ENCODE measurements around the gene CDH13. TPM values are rescaled to one million over a fixed set of nuclear protein-coding genes. Genes with fewer than 3 reads are reported as not detected.
"Not testable (repeated sequence)": the region's sequence is repeated elsewhere in the genome, so short reads cannot be mapped to it uniquely, and the experiment has no call there.

The CDH13 gene
- total and polyA plus RNA-seq, 12 donors = 0.86 to 30.6 (median 2.4) TPM

DNA sequence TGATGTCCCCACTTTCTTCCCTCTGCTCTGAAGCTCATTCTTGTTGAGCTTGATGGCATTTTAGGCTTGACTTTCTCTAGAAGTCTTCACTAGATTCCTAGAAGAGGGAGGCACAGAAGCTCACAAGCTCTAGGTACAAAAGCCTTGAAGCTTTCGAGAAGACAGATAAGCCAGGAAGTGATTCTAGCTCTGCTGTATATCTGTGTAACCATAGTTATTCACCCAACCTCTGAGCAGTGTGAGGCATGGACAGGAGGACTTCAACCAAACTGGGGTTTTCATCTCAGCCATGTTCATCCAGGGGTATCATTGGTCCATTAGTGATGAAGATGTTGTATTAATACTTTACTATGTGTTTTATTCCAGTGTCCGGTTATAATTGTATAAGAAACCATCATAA lies 299.7 kb downstream of the CDH13 start:
- H3K4me3 ChIP-seq = no peak overlapping the region
- H3K36me3 ChIP-seq (replicated peaks in 1 of 2) = no peaks in the 10 kb centered on the region
- H3K4me1 ChIP-seq (replicated peaks in 1 of 2) = no peaks in the 10 kb centered on the region
- no peaks in the 10 kb centered on the region for H3K9me3 ChIP-seq (replicated peaks in 1 of 3)
- no peak overlapping the region for H3K27ac ChIP-seq
- 57 to 76% (median 68%) methylated on average over 2 of the region's 2 CpGs for WGBS, 4 donors
- intact Hi-C loops (cut with DNase I) = no loop called here
- H3K27me3 ChIP-seq = peaks cover 4% of the 10 kb centered on the region
- no peak for DNase-seq
- TF ChIP-seq POLR2A (IDR thresholded peaks at IDR 0.05) = no peak
- TF ChIP-seq, protein P1, sequence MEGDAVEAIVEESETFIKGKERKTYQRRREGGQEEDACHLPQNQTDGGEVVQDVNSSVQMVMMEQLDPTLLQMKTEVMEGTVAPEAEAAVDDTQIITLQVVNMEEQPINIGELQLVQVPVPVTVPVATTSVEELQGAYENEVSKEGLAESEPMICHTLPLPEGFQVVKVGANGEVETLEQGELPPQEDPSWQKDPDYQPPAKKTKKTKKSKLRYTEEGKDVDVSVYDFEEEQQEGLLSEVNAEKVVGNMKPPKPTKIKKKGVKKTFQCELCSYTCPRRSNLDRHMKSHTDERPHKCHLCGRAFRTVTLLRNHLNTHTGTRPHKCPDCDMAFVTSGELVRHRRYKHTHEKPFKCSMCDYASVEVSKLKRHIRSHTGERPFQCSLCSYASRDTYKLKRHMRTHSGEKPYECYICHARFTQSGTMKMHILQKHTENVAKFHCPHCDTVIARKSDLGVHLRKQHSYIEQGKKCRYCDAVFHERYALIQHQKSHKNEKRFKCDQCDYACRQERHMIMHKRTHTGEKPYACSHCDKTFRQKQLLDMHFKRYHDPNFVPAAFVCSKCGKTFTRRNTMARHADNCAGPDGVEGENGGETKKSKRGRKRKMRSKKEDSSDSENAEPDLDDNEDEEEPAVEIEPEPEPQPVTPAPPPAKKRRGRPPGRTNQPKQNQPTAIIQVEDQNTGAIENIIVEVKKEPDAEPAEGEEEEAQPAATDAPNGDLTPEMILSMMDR (IDR thresholded peaks at IDR 0.05) = no peak

DNA sequence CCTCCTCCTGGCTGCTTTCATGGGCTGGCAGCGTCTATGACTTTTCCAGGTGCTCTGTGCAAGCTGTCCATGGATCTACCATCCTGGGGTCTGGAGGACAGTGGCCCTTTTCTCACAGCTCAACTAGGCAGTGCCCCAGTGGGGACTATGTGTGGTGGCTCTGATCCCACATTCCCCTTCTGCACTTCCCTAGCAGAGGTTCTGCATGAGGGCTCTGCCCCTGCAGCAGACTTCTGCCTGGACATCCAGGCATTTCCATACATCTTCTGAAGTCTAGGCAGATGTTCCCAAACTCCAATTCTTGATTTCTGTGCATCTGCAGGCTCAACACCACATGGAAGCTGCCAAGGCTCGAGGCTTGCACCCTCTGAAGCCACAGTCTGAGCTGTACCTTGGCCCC lies 307.2 kb downstream of the CDH13 start:
- H3K4me1 ChIP-seq (replicated peaks in 1 of 2); H3K36me3 ChIP-seq (replicated peaks in 1 of 2); H3K27ac ChIP-seq; H3K9me3 ChIP-seq (replicated peaks in 1 of 3); H3K4me3 ChIP-seq; DNase-seq; intact Hi-C loops (cut with DNase I); H3K27me3 ChIP-seq: not testable (repeated sequence)
- 63 to 100% (median 88%) methylated on average over 1 to 2 of the region's 2 CpGs for WGBS, 4 donors

DNA sequence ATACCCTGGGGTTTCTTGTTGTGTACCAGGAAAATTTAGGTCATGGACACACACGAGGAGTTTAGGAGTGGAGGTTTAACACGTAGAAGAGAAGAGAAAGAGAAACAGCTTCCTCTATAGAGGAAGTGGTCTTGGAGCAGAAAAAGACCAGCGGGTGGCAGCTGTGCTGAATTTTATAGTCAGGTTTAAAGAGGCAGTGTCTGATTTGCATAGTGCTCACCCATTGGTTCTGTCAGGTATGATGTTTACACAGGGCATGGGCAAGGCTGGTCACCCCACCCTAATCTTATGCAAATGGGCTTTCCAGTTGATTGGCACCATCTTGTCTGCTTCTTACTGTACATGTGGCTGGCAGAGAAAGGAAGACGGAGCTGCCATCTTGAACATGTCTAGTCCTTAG lies 309.0 kb downstream of the CDH13 start:
- intact Hi-C loops (cut with DNase I) = no loop called here
- no peak overlapping the region for H3K27ac ChIP-seq
- no peaks in the 10 kb centered on the region for H3K4me1 ChIP-seq (replicated peaks in 1 of 2)
- no peak overlapping the region for H3K4me3 ChIP-seq
- H3K27me3 ChIP-seq = no peaks in the 10 kb centered on the region
- TF ChIP-seq, protein P1 (IDR thresholded peaks at IDR 0.05) = no peak
- no peak for TF ChIP-seq POLR2A (IDR thresholded peaks at IDR 0.05)
- no peaks in the 10 kb centered on the region for H3K9me3 ChIP-seq (replicated peaks in 1 of 3)
- 56 to 74% (median 66%) methylated on average over 4 of the region's 4 CpGs for WGBS, 4 donors
- DNase-seq = no peak
- no peaks in the 10 kb centered on the region for H3K36me3 ChIP-seq (replicated peaks in 1 of 2)

DNA sequence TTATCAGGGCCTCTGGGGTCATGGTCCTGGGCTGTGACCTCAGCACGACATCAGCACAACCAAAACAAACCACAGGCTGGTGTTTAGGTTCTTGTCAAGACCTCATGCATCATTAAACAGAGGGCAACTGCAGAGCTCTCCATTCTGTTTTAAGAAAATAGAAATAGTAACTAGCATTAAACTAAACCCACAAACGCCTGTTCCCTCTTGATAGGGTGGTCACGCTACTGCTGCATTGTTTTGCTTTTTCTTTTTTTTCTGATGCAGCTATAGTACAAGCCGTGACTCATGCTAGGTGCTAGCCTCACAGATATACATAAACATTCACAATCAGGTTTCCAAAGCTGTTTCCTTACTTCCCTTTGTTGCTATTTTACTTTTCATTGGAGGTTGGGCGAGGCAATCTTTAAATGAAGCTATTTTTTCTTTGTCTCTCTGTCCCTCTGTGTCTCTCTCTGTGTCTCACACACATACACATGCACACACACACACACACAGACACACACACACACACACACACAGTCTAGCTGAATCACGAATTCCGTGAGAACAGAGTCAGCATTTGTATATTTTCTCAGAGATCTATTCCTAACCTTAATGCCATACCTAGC lies 310.3 kb downstream of the CDH13 start:
- Histone ChIP-seq H3K9me3 (replicated peaks in 1 of 3) (no peaks in the 10 kb centered on the region), H3K4me3 (no peak overlapping the region), H3K27me3 (no peaks in the 10 kb centered on the region), H3K36me3 (replicated peaks in 1 of 2) (no peaks in the 10 kb centered on the region), H3K27ac (no peak overlapping the region), H3K4me1 (replicated peaks in 1 of 2) (no peaks in the 10 kb centered on the region)
- TF ChIP-seq, protein P1 (IDR thresholded peaks at IDR 0.05) = no peak
- WGBS, 4 donors = 40 to 55% (median 42%) methylated on average over 7 of the region's 7 CpGs
- intact Hi-C loops (cut with DNase I) = no loop called here
- no peak for DNase-seq

DNA sequence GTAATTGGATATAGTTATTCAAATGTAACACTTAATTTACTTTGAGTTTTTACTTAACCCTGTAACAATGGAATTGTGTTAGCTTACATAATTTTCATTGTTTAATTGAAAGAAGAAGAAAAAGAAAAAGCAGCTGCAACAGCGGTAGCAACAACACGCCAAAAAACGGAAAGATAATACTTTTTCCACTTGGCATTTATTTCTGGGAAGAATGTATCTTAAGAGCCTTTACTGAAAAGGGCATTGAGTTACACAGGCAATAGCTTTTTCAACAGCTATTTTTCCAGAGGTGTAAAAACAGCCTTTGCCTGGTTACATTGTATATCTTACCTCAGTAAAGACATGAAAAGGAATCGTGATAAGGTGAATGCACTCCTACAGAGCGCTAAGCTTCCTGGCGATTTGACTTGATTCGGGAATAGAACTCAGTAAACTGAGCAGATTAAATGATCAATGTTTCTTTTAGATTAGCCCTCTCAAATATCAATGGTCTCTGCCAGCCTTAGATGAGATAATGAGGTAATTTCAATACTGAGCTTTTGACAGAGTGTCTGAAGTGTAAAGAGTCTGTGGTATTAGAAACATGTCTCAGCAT lies 311.3 kb downstream of the CDH13 start:
- Histone ChIP-seq H3K27ac (no peak overlapping the region), H3K9me3 (replicated peaks in 1 of 3) (no peaks in the 10 kb centered on the region), H3K36me3 (replicated peaks in 1 of 2) (no peaks in the 10 kb centered on the region), H3K27me3 (no peaks in the 10 kb centered on the region), H3K4me3 (no peak overlapping the region), H3K4me1 (replicated peaks in 1 of 2) (no peaks in the 10 kb centered on the region)
- no peak for DNase-seq
- 67 to 81% (median 78%) methylated on average over 7 of the region's 7 CpGs for WGBS, 4 donors
- intact Hi-C loops (cut with DNase I) = no loop called here
- TF ChIP-seq, protein P1 (IDR thresholded peaks at IDR 0.05) = no peak
- no peak for TF ChIP-seq POLR2A (IDR thresholded peaks at IDR 0.05)

Measured in adrenal gland (tissue), 12 donors.